Colonic mucosa (tissue), 4 donors: ENCODE data around the gene FAM110A. TPM values are rescaled to one million over a fixed set of nuclear protein-coding genes. Genes with fewer than 3 reads are reported as not detected.
"Not testable (repeated sequence)": the region's sequence is repeated elsewhere in the genome, so short reads cannot be mapped to it uniquely, and the experiment has no call there.

Experiments used
- DNase-seq: peaks from one replicate; pipeline ENCODE4 v3.0.0-alpha.2; 2020
- H3K27ac ChIP-seq: fragments of 200-600 bp; one replicate; pipeline ENCODE4 v1.8.0; 2021
- H3K27me3 ChIP-seq: fragments of 200-600 bp; one replicate; pipeline ENCODE4 v1.8.0; 2021
- H3K36me3 ChIP-seq: fragments of 200-600 bp; one replicate; pipeline ENCODE4 v1.8.0; 2021
- H3K4me1 ChIP-seq: fragments of 200-600 bp; one replicate; pipeline ENCODE4 v1.8.0; 2021; ENCODE audit warnings: mild to moderate bottlenecking
- H3K4me3 ChIP-seq: fragments of 200-600 bp; one replicate; pipeline ENCODE4 v1.8.0; 2021
- H3K9ac ChIP-seq, 2 donors: one replicate each; pipeline ENCODE4 v1.7.0; 2013; ENCODE audit warnings: control low read depth in 2 of 2, low read depth in 2 of 2, low read length in 2 of 2
- H3K9me3 ChIP-seq: fragments of 200-600 bp; one replicate; pipeline ENCODE4 v1.8.0; 2021
- CTCF ChIP-seq: fragments of 200-600 bp; IDR thresholded peaks from one replicate; pipeline ENCODE4 v1.8.0; 2022; ENCODE audit warnings: antibody characterized with exemption, mild to moderate bottlenecking
- intact Hi-C: fragments of 100-400 bp; cut with DNase I; formaldehyde crosslinking; loops from one replicate; pipeline ENCODE4 v1.14.1; 2022
- total RNA-seq, 2 donors: library from RNA; stranded (reverse); fragmentation: NEBNext Ultra II Directional in 1 of 2; extraction: Animal tissue kit (Norgen Biotek cat#: 25700) in 1 of 2; gene quantifications; one replicate each; pipeline ENCODE4 v1.2.1, GENCODE V29; 2021
- donor health status: healthy.
- donor health status: DM: no; HTN: no; CAD: no.
- donor health status: DM: no; HTN: no; CAD: no.

Gene FAM110A
- total RNA-seq, 2 donors from 2014 or later, result 13.0 to 19.7 TPM

GRCh38 chr20:891706-892080 lies 58.2 kb downstream of the FAM110A start:
- intact Hi-C loops, result no loop called here
- Histone ChIP-seq H3K9me3 (no peaks in the 10 kb centered on the region), H3K27ac (no peak overlapping the region), H3K4me3 (no peak overlapping the region), H3K4me1 (no peaks in the 10 kb centered on the region), H3K9ac (no peak overlapping the region), H3K27me3 (no peaks in the 10 kb centered on the region), H3K36me3 (no peaks in the 10 kb centered on the region)
- DNase-seq, result no peak
- TF ChIP-seq CTCF, result no peak

GRCh38 chr20:892371-892770 lies 58.9 kb downstream of the FAM110A start:
- H3K36me3 ChIP-seq, H3K9me3 ChIP-seq, H3K4me1 ChIP-seq, H3K4me3 ChIP-seq, H3K9ac ChIP-seq, DNase-seq, H3K27me3 ChIP-seq, intact Hi-C loops, H3K27ac ChIP-seq: not testable (repeated sequence)

Other genes with a start within 250 kb of the FAM110A start
- under 1 TPM; 0.16 to 0.22 TPM for gene TCF15, start 223.4 kb upstream of the FAM110A start, total RNA-seq
- gene SRXN1, start 180.5 kb upstream of the FAM110A start, total RNA-seq, result 10 to 100 TPM; 20.8 to 25.3 TPM
- not detected for gene SCRT2, start 157.9 kb upstream of the FAM110A start, total RNA-seq
- gene SLC52A3, start 65.2 kb upstream of the FAM110A start, total RNA-seq, result 10 to 100 TPM; 15.6 to 19.7 TPM
- under 1 TPM in 1 of 2 donors, not detected in 1; 0.05 TPM for gene ANGPT4, start 82.6 kb downstream of the FAM110A start, total RNA-seq
- gene RSPO4, start 168.6 kb downstream of the FAM110A start, total RNA-seq, result under 1 TPM; 0.08 to 0.12 TPM